Activated CD4-positive, alpha-beta T cell treated with anti-CD3 and anti-CD28 coated beads, Interleukin-2, amount 50 U/mL, for 4 hours (primary cell): ENCODE data around the gene MKX.

Source experiments
- DNase-seq, 2 experiments: peaks; one replicate each; pipeline ENCODE4 v3.0.0-alpha.2; 2020

MKX gene

DNA sequence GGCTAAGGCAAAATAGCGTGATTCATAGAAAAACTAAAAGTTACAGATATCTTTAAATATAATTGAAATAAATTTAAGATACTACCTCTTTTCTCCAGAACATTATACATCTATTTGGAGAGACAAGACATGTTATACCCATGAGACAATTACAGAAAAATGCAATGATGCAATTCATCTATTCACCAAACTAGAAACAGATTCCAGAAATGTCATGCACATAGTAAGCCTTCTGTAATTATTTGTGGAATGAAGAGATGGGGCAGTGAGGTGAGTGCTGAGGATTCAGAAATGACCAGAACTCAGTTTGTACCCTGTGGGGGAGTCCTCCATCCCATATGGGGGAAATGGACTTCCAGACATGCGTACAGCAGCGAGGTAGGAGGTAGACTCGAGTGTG is 99.4 kb downstream of the MKX start:
- no peak for DNase-seq

DNA sequence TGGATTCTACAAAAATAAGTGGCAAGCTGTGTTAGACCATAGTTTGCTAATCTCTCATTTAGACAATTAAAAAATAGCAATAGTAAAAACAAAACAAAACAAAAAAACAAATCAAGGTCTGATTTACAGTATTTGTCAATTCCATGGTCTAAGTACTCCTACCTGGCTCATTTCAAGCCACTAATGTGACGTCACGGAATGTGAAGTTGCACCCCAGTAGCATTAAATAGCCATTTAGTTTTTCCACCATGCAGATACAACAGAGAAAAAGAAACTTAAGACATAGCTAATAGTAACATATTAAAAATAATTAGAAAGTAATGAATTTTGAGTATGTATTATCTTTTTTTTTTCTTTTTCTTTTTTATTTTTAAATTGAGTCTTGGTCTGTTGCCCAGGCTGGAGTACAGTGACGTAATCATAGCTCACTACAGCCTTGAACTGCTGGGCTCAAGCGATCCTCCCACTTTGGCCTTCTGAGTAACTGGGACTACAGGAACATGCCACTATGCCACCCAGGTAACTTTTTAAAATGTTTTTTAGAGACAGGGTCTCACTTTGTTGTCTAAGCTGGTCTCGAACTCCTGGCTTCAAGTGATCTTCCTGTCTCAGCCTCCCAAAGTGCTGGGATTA is 101.2 kb downstream of the MKX start:
- DNase-seq: no peak

DNA sequence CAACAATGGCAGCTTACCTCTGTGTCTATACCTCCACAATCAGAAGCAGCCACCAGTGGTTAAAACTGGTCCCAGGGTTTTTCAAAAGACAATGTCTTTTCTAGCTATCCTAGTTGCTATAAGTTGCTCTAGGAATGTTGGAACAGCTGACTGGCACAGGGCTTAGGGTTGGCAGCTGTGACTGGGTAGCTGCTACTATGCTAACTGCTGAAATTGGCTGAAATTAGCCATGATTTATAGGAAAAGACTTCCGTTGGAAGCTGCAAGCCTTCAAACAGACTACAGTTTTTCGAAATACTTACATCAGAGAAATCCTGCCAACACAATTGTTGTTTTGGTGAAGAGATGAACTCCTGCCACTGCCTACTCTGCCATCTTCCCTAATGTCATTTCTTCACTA is 102.3 kb downstream of the MKX start:
- no peak for DNase-seq

DNA sequence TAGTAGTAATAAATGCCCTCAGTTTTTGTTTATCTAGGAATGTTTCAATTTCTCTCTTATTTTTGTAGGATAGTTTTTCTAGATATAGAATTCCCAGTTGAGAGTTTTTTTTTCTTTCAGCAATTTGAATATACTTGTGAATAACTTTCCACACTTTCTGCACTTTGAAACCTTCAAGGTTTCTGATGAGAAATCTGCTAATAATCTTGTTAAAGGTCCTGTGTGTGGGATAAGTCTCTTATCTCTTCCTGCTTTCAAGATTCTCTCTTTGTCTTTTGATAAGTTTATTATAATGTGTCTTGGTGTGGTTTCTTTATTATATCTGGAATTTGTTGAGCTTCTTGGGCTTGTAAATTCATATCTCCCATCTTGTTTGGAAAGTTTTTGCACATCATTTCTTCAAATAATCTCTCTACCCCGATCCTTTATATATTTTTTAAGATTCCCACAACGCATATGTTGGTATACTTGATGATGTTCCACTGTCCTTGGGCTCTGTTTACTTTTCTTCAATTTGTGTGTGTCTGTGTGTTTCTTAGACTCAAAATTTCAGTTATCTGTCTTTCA is 103.5 kb downstream of the MKX start:
- DNase-seq: no peak

DNA sequence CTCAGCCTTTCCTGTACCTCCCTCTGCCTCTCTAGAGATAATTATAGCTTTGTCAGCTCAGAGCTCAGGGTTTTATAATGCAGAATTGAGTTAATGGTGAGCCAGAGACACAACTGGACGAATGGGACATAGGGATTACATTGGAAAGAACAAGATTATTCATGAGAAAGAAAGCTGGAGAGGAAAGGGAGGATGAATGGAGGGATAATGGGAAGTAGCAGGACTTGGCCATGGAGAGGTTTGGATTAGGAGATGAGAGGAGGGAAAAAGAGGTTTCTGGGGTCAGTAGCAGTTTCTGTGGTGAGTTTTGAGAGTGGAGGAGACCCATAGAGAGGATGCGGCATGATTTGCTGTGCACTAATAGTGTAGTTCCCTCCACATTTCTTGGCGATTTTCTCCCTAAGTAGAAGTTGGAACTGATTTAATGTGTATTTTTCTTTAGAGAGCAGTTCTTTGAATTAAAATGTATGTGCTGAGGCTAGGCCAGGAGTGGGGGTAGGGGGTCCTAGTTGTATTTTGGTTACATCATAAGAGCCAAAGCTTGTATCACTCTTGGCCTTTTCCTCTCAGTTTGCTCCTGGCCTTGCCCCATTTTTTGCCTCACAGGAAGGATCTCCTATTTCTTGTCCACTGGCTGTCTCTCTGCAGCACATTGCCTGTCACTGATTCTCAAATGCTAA is 107.4 kb downstream of the MKX start:
- DNase-seq: no peak

DNA sequence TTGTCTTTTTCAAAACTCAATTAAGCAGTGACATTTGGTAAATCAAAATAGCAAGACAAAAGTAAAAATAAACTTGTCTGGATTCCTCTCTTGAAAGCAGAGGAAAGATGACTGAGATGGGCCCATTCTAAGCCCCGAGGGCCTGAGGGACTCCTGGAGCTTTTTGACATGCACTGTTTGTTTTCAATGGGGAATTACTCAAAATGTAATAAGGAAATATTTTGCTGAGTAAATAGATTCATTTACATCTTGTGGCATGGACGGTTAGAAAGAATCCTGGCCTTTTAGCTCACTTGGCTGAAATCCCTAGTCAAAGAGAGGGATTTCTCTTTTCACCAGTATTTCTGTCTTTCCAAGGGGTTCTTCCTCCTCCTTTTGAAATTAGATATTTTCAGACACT is 108.0 kb downstream of the MKX start:
- no peak for DNase-seq

DNA sequence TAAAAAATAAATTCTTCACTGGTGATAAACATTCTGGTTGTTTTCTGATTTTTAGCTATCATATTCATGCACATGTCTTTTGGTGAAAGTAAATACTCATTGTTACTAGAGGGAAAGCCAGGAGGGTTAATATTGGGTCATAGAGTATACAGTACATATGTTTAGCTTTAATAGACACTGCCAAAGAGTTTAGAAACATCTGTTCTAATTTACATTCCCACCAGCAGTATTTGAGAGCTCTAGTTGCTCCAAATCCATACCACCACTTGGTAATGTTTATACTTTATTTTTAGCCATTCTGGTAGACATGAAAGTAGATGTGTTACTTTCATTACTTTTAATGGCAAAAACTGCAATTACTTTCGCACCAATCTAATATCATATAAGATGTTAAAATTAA is 108.8 kb downstream of the MKX start:
- no peak for DNase-seq

DNA sequence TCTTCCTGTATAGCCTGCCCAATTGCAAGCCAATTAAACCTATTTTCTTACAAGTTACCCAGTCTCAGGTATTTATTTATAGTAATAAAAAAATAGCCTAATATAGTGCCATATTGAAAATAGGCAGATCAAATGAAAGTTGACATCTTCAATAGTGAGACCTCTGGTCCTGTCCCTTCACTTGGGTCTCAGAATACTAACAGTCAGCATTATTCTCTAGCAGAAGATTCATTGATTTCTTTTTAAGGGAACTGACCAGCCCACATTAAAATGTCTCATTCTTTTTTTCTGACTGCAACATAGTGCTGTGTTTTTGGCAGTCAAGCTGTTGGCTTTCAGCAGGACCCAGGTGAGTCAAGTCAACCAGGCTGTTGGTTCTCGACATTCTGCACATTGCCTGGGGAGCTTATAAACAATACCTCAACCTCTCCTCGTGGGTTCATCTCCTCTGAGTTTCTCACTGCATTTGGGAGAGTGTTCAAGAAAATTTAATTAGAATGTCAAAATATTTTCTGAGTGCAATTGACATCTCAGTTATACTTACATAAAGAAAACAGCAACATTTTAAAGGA is 109.8 kb downstream of the MKX start:
- no peak for DNase-seq

DNA sequence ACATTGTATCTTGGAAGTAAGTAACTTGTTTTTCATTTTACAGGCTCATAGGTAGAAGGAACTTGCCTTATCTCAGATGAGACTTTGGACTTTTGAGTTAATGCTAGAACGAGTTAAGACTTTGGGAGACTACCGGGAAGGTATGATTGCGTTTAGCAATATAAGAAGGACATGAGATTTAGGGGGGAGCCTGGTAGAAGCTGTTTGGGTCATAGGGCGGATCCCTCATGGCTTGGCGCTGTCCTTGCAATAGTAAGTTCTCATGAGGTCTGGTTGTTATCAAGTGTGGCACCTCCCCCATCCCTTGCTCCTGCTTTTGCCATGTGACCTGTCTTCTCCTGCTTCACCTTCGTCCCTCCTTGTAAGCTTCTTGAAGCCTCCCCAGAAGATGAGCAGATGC is 110.3 kb downstream of the MKX start:
- DNase-seq: no peak

DNA sequence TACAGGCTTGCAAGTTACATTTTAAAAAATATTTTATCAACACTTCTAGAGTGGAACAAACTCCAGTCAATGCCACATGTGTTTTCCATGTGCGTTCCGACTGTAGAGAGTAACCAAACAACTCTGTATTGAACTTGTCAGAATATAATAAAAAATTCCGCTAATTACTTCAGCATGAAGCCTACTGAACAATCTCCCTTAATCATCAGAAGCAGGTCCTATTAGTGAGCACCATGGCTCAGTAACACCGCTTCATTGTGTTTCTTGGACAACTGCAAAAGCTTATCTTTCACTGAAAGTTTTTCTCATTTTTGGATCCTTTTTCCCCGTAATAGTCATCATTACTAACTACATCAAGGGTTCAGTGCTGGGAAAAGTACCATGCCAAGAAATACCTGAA is 117.0 kb downstream of the MKX start:
- no peak for DNase-seq

DNA sequence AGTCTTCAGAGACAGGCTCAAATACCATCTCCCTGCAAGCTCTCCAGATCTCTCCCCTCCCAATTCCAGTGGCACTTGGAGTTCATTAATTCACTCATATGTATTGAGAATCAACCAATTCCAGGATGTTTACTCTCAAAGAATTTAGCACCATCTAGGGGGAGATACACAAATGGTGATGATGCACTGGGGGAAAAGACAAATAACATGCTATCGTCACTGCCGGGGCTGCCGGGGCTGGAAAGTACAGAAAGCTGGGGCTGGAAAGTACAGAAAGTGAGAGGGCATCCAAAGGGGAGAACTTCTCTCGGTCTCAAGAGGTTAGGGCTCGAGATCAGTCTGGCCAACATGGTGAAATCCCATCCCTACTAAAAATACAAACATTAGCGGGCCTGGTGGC is 118.7 kb downstream of the MKX start:
- no peak for DNase-seq

DNA sequence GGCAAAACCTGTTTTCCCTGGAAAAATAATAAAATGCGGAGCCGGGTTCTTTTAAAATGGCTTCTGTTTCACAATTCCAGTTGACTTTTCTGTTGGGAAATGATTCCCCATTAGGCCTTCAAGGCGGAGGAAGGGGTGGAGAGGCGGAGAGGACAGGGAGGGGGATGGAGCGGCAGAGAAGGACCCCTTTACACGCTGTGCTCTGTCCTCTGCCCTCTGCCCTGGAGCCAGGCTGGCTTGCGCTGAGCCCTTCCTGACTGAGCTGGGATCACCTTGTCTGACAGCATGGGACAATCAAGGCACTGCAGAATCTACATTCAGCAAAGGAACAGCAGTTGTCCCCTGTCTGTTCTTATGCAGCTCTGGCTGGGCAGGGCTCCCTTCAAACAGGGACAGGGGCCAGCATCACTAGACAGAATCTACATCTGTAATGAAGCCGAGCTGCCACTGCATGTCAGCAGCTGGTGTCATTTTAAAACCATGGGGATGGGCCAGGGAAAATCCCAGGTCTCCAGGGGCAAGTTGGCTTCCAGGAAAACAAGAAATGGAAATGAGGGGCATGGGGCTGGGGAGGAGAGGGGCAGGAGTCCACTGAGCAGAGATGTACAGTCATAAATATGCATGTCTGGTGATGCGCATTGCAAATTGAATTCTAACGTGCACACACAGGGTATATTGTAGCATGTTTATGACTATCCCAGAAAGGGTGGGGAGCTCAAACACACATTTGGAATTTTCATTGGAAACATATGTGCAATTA is 120.0 kb downstream of the MKX start:
- no peak for DNase-seq

DNA sequence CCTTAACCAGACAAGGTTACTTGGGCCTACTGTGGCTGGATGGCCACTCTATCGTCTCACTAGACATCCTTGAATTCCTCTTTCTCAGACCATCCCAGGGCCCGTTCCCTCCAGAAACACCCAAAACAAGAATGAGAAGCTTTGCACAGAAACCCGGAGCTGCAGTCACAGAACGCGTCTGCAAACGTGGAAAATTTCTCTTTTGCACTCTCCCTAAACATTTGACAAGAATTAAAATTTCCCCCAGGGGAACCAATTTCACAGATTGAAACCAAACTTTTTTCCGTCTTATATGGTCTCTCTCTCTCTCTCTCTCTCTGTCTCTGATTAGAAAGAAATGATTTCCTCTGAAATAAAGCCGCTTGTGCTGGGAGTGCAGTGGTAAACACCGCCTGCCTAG is 120.7 kb downstream of the MKX start:
- DNase-seq: no peak
